HepG2 (cell line): ENCODE results near the gene PAM16. TPM values are rescaled to one million over a fixed set of nuclear protein-coding genes. Genes with fewer than 3 reads are reported as not detected.
A peak's percentile ranks its signal among the peaks of the same experiment; 100 is the strongest.

Experiments
- AGO2 ChIP-seq: fragments of 200-400 bp; formaldehyde crosslinking; optimal IDR thresholded peaks from 2 replicates; pipeline ENCODE3; 2017; ENCODE audit warnings: mild to moderate bottlenecking, low read depth, low read length, moderate library complexity
- DNMT3B ChIP-seq: conservative IDR thresholded peaks from 2 replicates; pipeline ENCODE4 v1.6.1; 2016; ENCODE audit warnings: missing biosample characterization, control low read depth
- GRHL1 ChIP-seq: sonication (generic); formaldehyde crosslinking; conservative IDR thresholded peaks from 2 replicates; pipeline ENCODE4 v1.8.0; 2022; ENCODE audit warnings: missing genetic modification reagents
- GTF2F1 ChIP-seq: fragments of 150-350 bp; IDR thresholded peaks from 2 replicates; pipeline ENCODE4 v1.6.1; 2014; ENCODE audit warnings: low read length
- KAT8 ChIP-seq: IDR thresholded peaks from 2 replicates; pipeline ENCODE4 v1.6.1; 2016; ENCODE audit warnings: missing genetic modification reagents, missing compliant biosample characterization
- MAFK ChIP-seq, 2 experiments: IDR thresholded peaks in 1 of 2; conservative IDR thresholded peaks in 1 of 2; 2 replicates each; pipeline ENCODE4 v1.6.1; 2011; ENCODE audit warnings: improper control_type of control experiment in 2 of 2, low read length in 2 of 2
- NAIF1 ChIP-seq: sonication (generic); formaldehyde crosslinking; IDR thresholded peaks from 2 replicates; pipeline ENCODE4 v1.5.0; 2020; ENCODE audit warnings: mild to moderate bottlenecking, missing genetic modification reagents, borderline replicate concordance
- NR1H2 ChIP-seq: sonication (generic); formaldehyde crosslinking; IDR thresholded peaks from 2 replicates; pipeline ENCODE4 v1.8.1; 2022; ENCODE audit warnings: low read depth, missing genetic modification reagents, borderline replicate concordance
- POLR2G ChIP-seq: fragments of 200-400 bp; formaldehyde crosslinking; IDR thresholded peaks from 2 replicates; pipeline ENCODE4 v1.6.1; 2018; ENCODE audit warnings: mild to moderate bottlenecking, low read depth, low read length, moderate library complexity
- SMARCC2 ChIP-seq: fragments of 450-650 bp; IDR thresholded peaks from 2 replicates; pipeline ENCODE4 v1.6.1; 2017; ENCODE audit warnings: antibody characterized with exemption, mild to moderate bottlenecking
- SNAPC5 ChIP-seq: sonication (generic); formaldehyde crosslinking; IDR thresholded peaks from 2 replicates; pipeline ENCODE4 v1.8.1; 2023; ENCODE audit warnings: mild to moderate bottlenecking, missing genetic modification reagents, borderline replicate concordance
- STAT5B ChIP-seq: sonication (generic); formaldehyde crosslinking; IDR thresholded peaks from 2 replicates; pipeline ENCODE4 v1.4.0; 2020; ENCODE audit warnings: missing genetic modification reagents
- ZNF10 ChIP-seq: sonication (generic); formaldehyde crosslinking; IDR thresholded peaks from 2 replicates; pipeline ENCODE4 v1.4.0; 2020; ENCODE audit warnings: mild to moderate bottlenecking, low read depth, missing genetic modification reagents, borderline replicate concordance
- ZNF326 ChIP-seq: sonication (generic); formaldehyde crosslinking; IDR thresholded peaks from 2 replicates; pipeline ENCODE4 v1.4.0; 2020; ENCODE audit warnings: missing genetic modification reagents, borderline replicate concordance
- ZNF564 ChIP-seq: sonication (generic); formaldehyde crosslinking; IDR thresholded peaks from 2 replicates; pipeline ENCODE4 v1.8.1; 2023; ENCODE audit warnings: mild to moderate bottlenecking, missing genetic modification reagents
- ZNF704 ChIP-seq: sonication (generic); formaldehyde crosslinking; IDR thresholded peaks from 2 replicates; pipeline ENCODE4 v1.8.1; 2023; ENCODE audit warnings: mild to moderate bottlenecking, inconsistent platforms, moderate library complexity, missing genetic modification reagents, borderline replicate concordance
- ZNF720 ChIP-seq: sonication (generic); formaldehyde crosslinking; IDR thresholded peaks from 2 replicates; pipeline ENCODE4 v1.4.0; 2020; ENCODE audit warnings: missing genetic modification reagents
- polyA plus RNA-seq, 8 experiments: library from polyadenylated mRNA; depleted of rRNA in 3 of 8; stranded (reverse) in 7 of 8; unstranded in 1 of 8; fragments of >200 nt; fragmentation: Illumina TruSeq in 4 of 8; extraction: Trizol in 4 of 8; gene quantifications; 2 replicates each; pipeline versions ENCODE4 v1.2.1 to v1.2.3, GENCODE V29; 2011 to 2016; ENCODE audit warnings: low read depth in 4 of 8, missing spikeins in 1 of 8, mixed read lengths in 1 of 8; ENCODE audit not compliant: insufficient read depth in 1 of 8
- total RNA-seq, 5 experiments: library from RNA; depleted of rRNA; stranded (reverse); fragments of >200 nt; fragmentation: Illumina TruSeq; extraction: Trizol; gene quantifications; 2 replicates each; pipeline ENCODE4 v1.2.3, GENCODE V29; 2016; ENCODE audit warnings: low read depth in 1 of 5
- TF ChIP-seq, protein P1 (sequence below): IDR thresholded peaks from 2 replicates; pipeline ENCODE4 v1.6.1; 2016; ENCODE audit warnings: low read depth, missing genetic modification reagents, missing compliant biosample characterization
- TF ChIP-seq, protein P2 (sequence below): sonication (generic); formaldehyde crosslinking; IDR thresholded peaks from 2 replicates; pipeline ENCODE4 v1.4.0; 2020; ENCODE audit warnings: missing genetic modification reagents

Gene PAM16
- total and polyA plus RNA-seq, 2 of the 13 experiments (the other 11 are each of a cell fraction or from before 2014, with no cell fraction given): 51.5 to 51.8 TPM

- TF ChIP-seq SNAPC5 (CRISPR knock-in tag) (no peak), NAIF1 (no peak), ZNF326 (0 out of 2 replicates have a peak, but pooled peaks have one; percentile 62), MAFK (conservative IDR thresholded peaks at IDR 0.05 in 1 of 2, IDR thresholded peaks at IDR 0.05 in 1 of 2; ENCODE audit: low read length in 2 of 2) (no peak), STAT5B (CRISPR knock-in tag) (no peak), DNMT3B (CRISPR knock-in tag) (no peak), KAT8 (CRISPR knock-in tag) (peak; percentile 67), ZNF704 (CRISPR knock-in tag) (no peak), ZNF564 (CRISPR knock-in tag) (no peak), ZNF10 (CRISPR knock-in tag) (no peak), GRHL1 (CRISPR knock-in tag) (no peak), NR1H2 (no peak), SMARCC2 (no peak), POLR2G (no peak), ZNF720 (CRISPR knock-in tag) (no peak), AGO2 (no peak), GTF2F1 (peak; percentile 38; the same call in 1 of the 2 replicates)
- TF ChIP-seq, protein P1, sequence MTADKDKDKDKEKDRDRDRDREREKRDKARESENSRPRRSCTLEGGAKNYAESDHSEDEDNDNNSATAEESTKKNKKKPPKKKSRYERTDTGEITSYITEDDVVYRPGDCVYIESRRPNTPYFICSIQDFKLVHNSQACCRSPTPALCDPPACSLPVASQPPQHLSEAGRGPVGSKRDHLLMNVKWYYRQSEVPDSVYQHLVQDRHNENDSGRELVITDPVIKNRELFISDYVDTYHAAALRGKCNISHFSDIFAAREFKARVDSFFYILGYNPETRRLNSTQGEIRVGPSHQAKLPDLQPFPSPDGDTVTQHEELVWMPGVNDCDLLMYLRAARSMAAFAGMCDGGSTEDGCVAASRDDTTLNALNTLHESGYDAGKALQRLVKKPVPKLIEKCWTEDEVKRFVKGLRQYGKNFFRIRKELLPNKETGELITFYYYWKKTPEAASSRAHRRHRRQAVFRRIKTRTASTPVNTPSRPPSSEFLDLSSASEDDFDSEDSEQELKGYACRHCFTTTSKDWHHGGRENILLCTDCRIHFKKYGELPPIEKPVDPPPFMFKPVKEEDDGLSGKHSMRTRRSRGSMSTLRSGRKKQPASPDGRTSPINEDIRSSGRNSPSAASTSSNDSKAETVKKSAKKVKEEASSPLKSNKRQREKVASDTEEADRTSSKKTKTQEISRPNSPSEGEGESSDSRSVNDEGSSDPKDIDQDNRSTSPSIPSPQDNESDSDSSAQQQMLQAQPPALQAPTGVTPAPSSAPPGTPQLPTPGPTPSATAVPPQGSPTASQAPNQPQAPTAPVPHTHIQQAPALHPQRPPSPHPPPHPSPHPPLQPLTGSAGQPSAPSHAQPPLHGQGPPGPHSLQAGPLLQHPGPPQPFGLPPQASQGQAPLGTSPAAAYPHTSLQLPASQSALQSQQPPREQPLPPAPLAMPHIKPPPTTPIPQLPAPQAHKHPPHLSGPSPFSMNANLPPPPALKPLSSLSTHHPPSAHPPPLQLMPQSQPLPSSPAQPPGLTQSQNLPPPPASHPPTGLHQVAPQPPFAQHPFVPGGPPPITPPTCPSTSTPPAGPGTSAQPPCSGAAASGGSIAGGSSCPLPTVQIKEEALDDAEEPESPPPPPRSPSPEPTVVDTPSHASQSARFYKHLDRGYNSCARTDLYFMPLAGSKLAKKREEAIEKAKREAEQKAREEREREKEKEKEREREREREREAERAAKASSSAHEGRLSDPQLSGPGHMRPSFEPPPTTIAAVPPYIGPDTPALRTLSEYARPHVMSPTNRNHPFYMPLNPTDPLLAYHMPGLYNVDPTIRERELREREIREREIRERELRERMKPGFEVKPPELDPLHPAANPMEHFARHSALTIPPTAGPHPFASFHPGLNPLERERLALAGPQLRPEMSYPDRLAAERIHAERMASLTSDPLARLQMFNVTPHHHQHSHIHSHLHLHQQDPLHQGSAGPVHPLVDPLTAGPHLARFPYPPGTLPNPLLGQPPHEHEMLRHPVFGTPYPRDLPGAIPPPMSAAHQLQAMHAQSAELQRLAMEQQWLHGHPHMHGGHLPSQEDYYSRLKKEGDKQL: peak; percentile 78; the same call in 1 of the 2 replicates
- TF ChIP-seq, protein P2, sequence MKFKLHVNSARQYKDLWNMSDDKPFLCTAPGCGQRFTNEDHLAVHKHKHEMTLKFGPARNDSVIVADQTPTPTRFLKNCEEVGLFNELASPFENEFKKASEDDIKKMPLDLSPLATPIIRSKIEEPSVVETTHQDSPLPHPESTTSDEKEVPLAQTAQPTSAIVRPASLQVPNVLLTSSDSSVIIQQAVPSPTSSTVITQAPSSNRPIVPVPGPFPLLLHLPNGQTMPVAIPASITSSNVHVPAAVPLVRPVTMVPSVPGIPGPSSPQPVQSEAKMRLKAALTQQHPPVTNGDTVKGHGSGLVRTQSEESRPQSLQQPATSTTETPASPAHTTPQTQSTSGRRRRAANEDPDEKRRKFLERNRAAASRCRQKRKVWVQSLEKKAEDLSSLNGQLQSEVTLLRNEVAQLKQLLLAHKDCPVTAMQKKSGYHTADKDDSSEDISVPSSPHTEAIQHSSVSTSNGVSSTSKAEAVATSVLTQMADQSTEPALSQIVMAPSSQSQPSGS (CRISPR knock-in tag): peak; percentile 99
Observed at GRCh38 chr16:4345836-4346781, 5.0 kb downstream of the PAM16 start (continued).
